Mesenteric fat pad (tissue), 1 donor: Measurements from ENCODE around the gene NCAPH2. TPM values are rescaled to one million over a fixed set of nuclear protein-coding genes. Genes with fewer than 3 reads are reported as not detected.

Experiments used
- DNase-seq: peaks from one replicate; pipeline ENCODE4 v3.0.0-alpha.2; 2020; ENCODE audit warnings: low spot score
- total RNA-seq: library from RNA; stranded (reverse); fragmentation: NEBNext Ultra II Directional; extraction: Animal tissue kit (Norgen Biotek cat#: 25700); gene quantifications from one replicate; pipeline ENCODE4 v1.2.1, GENCODE V29; 2021
- donor health status: DM: yes; HTN: yes; CAD: no.

NCAPH2 gene
- total RNA-seq, 1 donor from 2014 or later: 25.0 TPM

- DNase-seq: no peak
Observed at GRCh38 chr22:50569041-50569459, 61.0 kb downstream of the NCAPH2 start.

- DNase-seq: no peak
Observed at GRCh38 chr22:50569896-50570535, 62.0 kb downstream of the NCAPH2 start.

GRCh38 chr22:50570861-50571260, 62.8 kb downstream of the NCAPH2 start:
- DNase-seq: no peak

- no peak for DNase-seq
Observed at GRCh38 chr22:50571264-50572175, 63.5 kb downstream of the NCAPH2 start.

- no peak for DNase-seq
Observed at GRCh38 chr22:50572965-50573364, 64.9 kb downstream of the NCAPH2 start.

- DNase-seq: no peak
Observed at GRCh38 chr22:50573491-50574382, 65.7 kb downstream of the NCAPH2 start.

- DNase-seq: no peak
Observed at GRCh38 chr22:50574383-50574755, 66.3 kb downstream of the NCAPH2 start.

Other genes with a start within 250 kb of the NCAPH2 start
- 20.0 TPM for gene MAPK12, start 246.5 kb upstream of the NCAPH2 start, total RNA-seq
- 24.2 TPM for gene MAPK11, start 237.8 kb upstream of the NCAPH2 start, total RNA-seq
- gene PLXNB2, start 200.6 kb upstream of the NCAPH2 start, total RNA-seq: 108 TPM
- 2.2 TPM for gene DENND6B, start 181.2 kb upstream of the NCAPH2 start, total RNA-seq
- gene PPP6R2, start 164.9 kb upstream of the NCAPH2 start, total RNA-seq: 45.3 TPM
- gene SBF1, start 33.2 kb upstream of the NCAPH2 start, total RNA-seq: 74.3 TPM
- gene ADM2, start 26.7 kb upstream of the NCAPH2 start, total RNA-seq: 0.42 TPM
- gene MIOX, start 21.4 kb upstream of the NCAPH2 start, total RNA-seq: not detected
- 57.1 TPM for gene LMF2, start 522 bp upstream of the NCAPH2 start, total RNA-seq
- gene SCO2, start 17.4 kb downstream of the NCAPH2 start, total RNA-seq: 9.6 TPM
- 165 TPM for gene TYMP, start 21.8 kb downstream of the NCAPH2 start, total RNA-seq
- 0.10 TPM for gene KLHDC7B, start 37.7 kb downstream of the NCAPH2 start, total RNA-seq
- gene SYCE3, start 54.7 kb downstream of the NCAPH2 start, total RNA-seq: not detected
- 10.4 TPM for gene CPT1B, start 70.2 kb downstream of the NCAPH2 start, total RNA-seq
- 47.6 TPM for gene CHKB, start 74.6 kb downstream of the NCAPH2 start, total RNA-seq
- 0.58 TPM for gene MAPK8IP2, start 92.6 kb downstream of the NCAPH2 start, total RNA-seq
- 50.4 TPM for gene ARSA, start 119.9 kb downstream of the NCAPH2 start, total RNA-seq
- 95.7 TPM for gene SHANK3, start 164.6 kb downstream of the NCAPH2 start, total RNA-seq
- 4.5 TPM for gene ACR, start 230.0 kb downstream of the NCAPH2 start, total RNA-seq